Endodermal cell (in vitro differentiated cells): Measurements from ENCODE around the gene FLNC. TPM values are rescaled to one million over a fixed set of nuclear protein-coding genes. Genes with fewer than 3 reads are reported as not detected.

Experiments
- DNase-seq: peaks from one replicate; pipeline ENCODE4 v3.0.0-alpha.2; 2017
- H3K27ac ChIP-seq: 2 replicates; pipeline ENCODE4 v1.5.1; 2013; ENCODE audit warnings: mild to moderate bottlenecking, low read depth, low read length, moderate library complexity
- H3K27me3 ChIP-seq: 2 replicates; pipeline ENCODE4 v1.6.1; 2013; ENCODE audit warnings: mild to moderate bottlenecking, low read length, moderate library complexity; ENCODE audit not compliant: insufficient read depth, control insufficient read depth, poor library complexity, severe bottlenecking
- H3K36me3 ChIP-seq: 2 replicates; pipeline ENCODE4 v1.7.0; 2013; ENCODE audit warnings: mild to moderate bottlenecking, low read length, moderate library complexity; ENCODE audit not compliant: control insufficient read depth, insufficient read depth
- H3K4me1 ChIP-seq: one replicate; pipeline ENCODE4 v1.7.0; 2013; ENCODE audit warnings: low read length; ENCODE audit not compliant: control insufficient read depth, insufficient read depth
- H3K4me3 ChIP-seq: 2 replicates; pipeline ENCODE4 v1.5.1; 2013; ENCODE audit warnings: mild to moderate bottlenecking, low read length, moderate library complexity
- H3K9ac ChIP-seq: 2 replicates; pipeline ENCODE4 v1.6.1; 2013; ENCODE audit warnings: mild to moderate bottlenecking, low read length, moderate library complexity; ENCODE audit not compliant: poor library complexity, severe bottlenecking; ENCODE audit errors: extremely low read depth
- H3K9me3 ChIP-seq: 2 replicates; pipeline ENCODE4 v1.6.1; 2013; ENCODE audit warnings: mild to moderate bottlenecking, low read length, moderate library complexity; ENCODE audit not compliant: control insufficient read depth
- H3K27ac Mint-ChIP-seq: 2 replicates; pipeline ENCODE4 v1.8.0; 2020; ENCODE audit warnings: mixed read lengths
- H3K27me3 Mint-ChIP-seq: 2 replicates; pipeline ENCODE4 v1.8.0; 2021; ENCODE audit warnings: mild to moderate bottlenecking, mixed read lengths; ENCODE audit not compliant: insufficient read depth
- H3K36me3 Mint-ChIP-seq: 2 replicates; pipeline ENCODE4 v1.8.0; 2020; ENCODE audit warnings: low read depth, mixed read lengths
- H3K4me1 Mint-ChIP-seq: 2 replicates; pipeline ENCODE4 v1.8.0; 2020; ENCODE audit warnings: mixed read lengths
- H3K4me3 Mint-ChIP-seq: 2 replicates; pipeline ENCODE4 v1.8.0; 2020; ENCODE audit warnings: mild to moderate bottlenecking, moderate library complexity, mixed read lengths
- H3K9me3 Mint-ChIP-seq: 2 replicates; pipeline ENCODE4 v1.8.0; 2020; ENCODE audit warnings: mild to moderate bottlenecking, mixed read lengths
- WGBS, 2 experiments: methylation state at CpG; one replicate each; pipeline versions ENCODE4 v1.1.5 to v1.1.7; 2013; ENCODE audit warnings: missing lambda C conversion rate in 2 of 2, mixed read lengths in 1 of 2; ENCODE audit not compliant: insufficient coverage in 1 of 2, insufficient read length in 1 of 2; 5-methylcytosine and 5-hydroxymethylcytosine counted together
- total RNA-seq, 2 donors: library from RNA; stranded (reverse); fragmentation: NEBNext Ultra II Directional in 1 of 2; extraction: Animal tissue kit (Norgen Biotek cat#: 25700) in 1 of 2; gene quantifications; 2 replicates in 1 of 2; 3 replicates in 1 of 2; pipeline ENCODE4 v1.2.1, GENCODE V29; 2021
- TF ChIP-seq, protein P1 (sequence below): fragments of 200-600 bp; sonication (generic); conservative IDR thresholded peaks from 2 replicates; pipeline ENCODE4 v1.5.0; 2021; ENCODE audit warnings: antibody characterized with exemption, mild to moderate bottlenecking

Gene FLNC
- total RNA-seq, 2 donors from 2014 or later = 6.6 to 11.5 TPM

DNA sequence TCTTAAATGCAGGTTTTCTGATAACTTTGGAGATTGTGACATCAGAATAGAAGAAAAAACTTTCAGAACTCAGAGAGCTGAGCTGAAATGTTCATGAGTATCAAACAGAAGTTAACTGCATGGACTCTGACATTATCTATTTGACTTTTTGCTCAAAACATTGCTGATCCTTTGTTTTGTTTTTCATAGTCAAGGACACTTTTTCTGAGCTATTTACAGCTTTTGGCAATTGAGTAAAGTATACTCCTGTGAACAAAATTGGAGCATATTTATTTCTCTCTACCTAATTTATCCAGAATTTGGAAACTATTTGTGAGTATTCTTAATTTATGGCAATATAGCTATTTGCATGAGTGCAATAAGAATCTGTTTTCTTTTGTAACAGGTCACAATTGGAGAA lies 69.2 kb downstream of the FLNC start:
- TF ChIP-seq, protein P1, sequence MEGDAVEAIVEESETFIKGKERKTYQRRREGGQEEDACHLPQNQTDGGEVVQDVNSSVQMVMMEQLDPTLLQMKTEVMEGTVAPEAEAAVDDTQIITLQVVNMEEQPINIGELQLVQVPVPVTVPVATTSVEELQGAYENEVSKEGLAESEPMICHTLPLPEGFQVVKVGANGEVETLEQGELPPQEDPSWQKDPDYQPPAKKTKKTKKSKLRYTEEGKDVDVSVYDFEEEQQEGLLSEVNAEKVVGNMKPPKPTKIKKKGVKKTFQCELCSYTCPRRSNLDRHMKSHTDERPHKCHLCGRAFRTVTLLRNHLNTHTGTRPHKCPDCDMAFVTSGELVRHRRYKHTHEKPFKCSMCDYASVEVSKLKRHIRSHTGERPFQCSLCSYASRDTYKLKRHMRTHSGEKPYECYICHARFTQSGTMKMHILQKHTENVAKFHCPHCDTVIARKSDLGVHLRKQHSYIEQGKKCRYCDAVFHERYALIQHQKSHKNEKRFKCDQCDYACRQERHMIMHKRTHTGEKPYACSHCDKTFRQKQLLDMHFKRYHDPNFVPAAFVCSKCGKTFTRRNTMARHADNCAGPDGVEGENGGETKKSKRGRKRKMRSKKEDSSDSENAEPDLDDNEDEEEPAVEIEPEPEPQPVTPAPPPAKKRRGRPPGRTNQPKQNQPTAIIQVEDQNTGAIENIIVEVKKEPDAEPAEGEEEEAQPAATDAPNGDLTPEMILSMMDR = no peak
- H3K27me3 ChIP-seq = no peaks in the 10 kb centered on the region
- peaks cover 26% of the 10 kb centered on the region for H3K9me3 ChIP-seq
- H3K4me3 ChIP-seq = no peak overlapping the region
- no peak overlapping the region for H3K9ac ChIP-seq
- no peaks in the 10 kb centered on the region for H3K27me3 Mint-ChIP-seq
- H3K9me3 Mint-ChIP-seq = peaks cover 21% of the 10 kb centered on the region
- H3K4me1 ChIP-seq = no peaks in the 10 kb centered on the region
- no peaks in the 10 kb centered on the region for H3K4me1 Mint-ChIP-seq
- H3K36me3 Mint-ChIP-seq = peaks cover 53% of the 10 kb centered on the region
- peaks cover 36% of the 10 kb centered on the region for H3K36me3 ChIP-seq
- no peak overlapping the region for H3K4me3 Mint-ChIP-seq
- no peak overlapping the region for H3K27ac ChIP-seq
- no peak for DNase-seq
- H3K27ac Mint-ChIP-seq = no peak overlapping the region

DNA sequence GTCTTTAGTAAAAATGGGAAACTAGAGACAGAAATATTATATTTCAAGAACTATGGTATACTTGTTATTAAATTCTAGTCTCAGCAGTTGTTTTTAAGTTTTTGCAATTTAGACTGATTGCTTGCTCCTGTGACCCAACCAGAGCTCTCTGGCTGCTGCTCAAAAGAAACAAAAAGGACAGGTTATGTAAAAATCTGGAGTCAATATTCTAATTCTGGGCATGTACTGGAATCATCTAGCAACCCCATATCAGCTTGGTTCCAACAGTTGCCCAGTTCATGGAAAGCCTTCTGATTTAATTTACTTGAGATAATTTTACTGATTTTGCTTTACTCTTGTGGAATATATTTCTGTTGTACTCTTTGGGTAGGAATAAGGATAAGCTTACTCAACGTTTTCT lies 70.0 kb downstream of the FLNC start:
- Histone ChIP-seq H3K4me1 (no peaks in the 10 kb centered on the region), H3K36me3 (peaks cover 36% of the 10 kb centered on the region), H3K27me3 (no peaks in the 10 kb centered on the region), H3K9ac (no peak overlapping the region), H3K9me3 (peaks cover 26% of the 10 kb centered on the region), H3K4me3 (no peak overlapping the region), H3K27ac (no peak overlapping the region)
- no peaks in the 10 kb centered on the region for H3K4me1 Mint-ChIP-seq
- H3K27ac Mint-ChIP-seq = no peak overlapping the region
- H3K4me3 Mint-ChIP-seq = no peak overlapping the region
- no peak for DNase-seq
- peaks cover 21% of the 10 kb centered on the region for H3K9me3 Mint-ChIP-seq
- peaks cover 57% of the 10 kb centered on the region for H3K36me3 Mint-ChIP-seq
- 82% methylated on average over 1 of the region's 1 CpG; no CpG with 5 or more reads in 1 of the 2 experiments for WGBS, 2 experiments
- TF ChIP-seq, protein P1 = no peak
- no peaks in the 10 kb centered on the region for H3K27me3 Mint-ChIP-seq

DNA sequence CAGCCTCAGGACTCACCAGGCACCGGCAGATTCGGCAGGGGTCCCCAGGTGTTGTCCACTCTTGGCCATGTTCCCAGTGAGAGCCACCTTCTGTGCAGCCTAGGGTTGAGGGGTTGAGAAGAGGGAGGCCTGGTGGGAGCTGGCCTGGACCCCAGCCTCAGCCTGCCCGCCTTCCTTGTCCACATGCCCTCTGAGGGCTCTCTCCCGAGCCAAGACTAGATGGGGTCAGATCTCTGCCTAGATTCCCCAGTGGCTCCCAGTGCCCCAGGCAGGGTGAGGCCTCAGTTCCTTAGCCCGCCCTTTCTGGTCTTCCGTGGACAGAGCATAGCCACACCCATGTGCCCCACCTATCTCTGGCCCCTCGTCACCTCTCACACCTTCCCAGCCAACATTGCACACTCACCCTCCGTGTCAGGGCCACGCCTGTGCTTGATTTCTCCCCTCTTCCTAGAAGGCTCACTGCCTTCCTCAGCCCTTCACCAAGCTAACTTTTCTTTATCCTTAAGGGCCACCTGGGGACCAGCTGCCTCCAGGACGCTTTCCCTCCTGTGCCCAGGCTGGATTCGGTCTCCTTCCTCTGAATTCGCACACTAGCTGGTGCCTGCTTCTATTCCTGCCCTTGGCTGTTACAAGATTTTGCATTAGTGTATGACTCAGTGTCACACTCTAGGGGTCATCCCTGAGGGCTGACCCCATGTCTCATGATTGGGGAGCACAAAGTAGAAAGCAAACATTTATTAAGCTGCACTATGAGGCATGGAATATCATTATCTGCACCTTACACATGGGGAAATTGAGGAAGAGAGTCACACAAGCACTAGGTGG lies 72.8 kb downstream of the FLNC start:
- Histone ChIP-seq H3K9me3 (peaks cover 26% of the 10 kb centered on the region), H3K9ac (no peak overlapping the region), H3K4me3 (no peak overlapping the region), H3K4me1 (no peaks in the 10 kb centered on the region), H3K27me3 (no peaks in the 10 kb centered on the region), H3K27ac (no peak overlapping the region), H3K36me3 (peaks cover 37% of the 10 kb centered on the region)
- H3K36me3 Mint-ChIP-seq = peaks cover 59% of the 10 kb centered on the region
- H3K27me3 Mint-ChIP-seq = no peaks in the 10 kb centered on the region
- H3K27ac Mint-ChIP-seq = no peak overlapping the region
- DNase-seq = no peak
- WGBS, 2 experiments = 89 to 92% methylated on average over 10 to 12 of the region's 12 CpGs
- TF ChIP-seq, protein P1 = no peak
- peaks cover 21% of the 10 kb centered on the region for H3K9me3 Mint-ChIP-seq
- no peaks in the 10 kb centered on the region for H3K4me1 Mint-ChIP-seq
- no peak overlapping the region for H3K4me3 Mint-ChIP-seq
